ENCODE data around the gene TPCN1. TPM values are rescaled to one million over a fixed set of nuclear protein-coding genes. Genes with fewer than 3 reads are reported as not detected.
A peak's percentile ranks its signal among the peaks of the same experiment; 100 is the strongest.

The TPCN1 gene
- total RNA-seq, 1 donor from 2014 or later = 56.3 TPM

GRCh38 chr12:113293100-113293499 is 71.8 kb downstream of the TPCN1 start:
- H3K4me1 ChIP-seq = peaks cover 2 to 10% of the 10 kb centered on the region in 2 donors
- H3K27me3 ChIP-seq = no peaks in the 10 kb centered on the region
- no peak for DNase-seq (ENCODE audit: low spot score in 2 of 2)
- intact Hi-C loops (cut with DNase I) = no loop called here
- H3K4me3 ChIP-seq = no peak overlapping the region
- peak overlapping the region in 1 of 2 donors; percentile 22 for H3K27ac ChIP-seq
- no peak for TF ChIP-seq CTCF (IDR thresholded peaks at IDR 0.05)
- H3K9me3 ChIP-seq = no peaks in the 10 kb centered on the region
- H3K36me3 ChIP-seq = peaks cover 86 to 93% of the 10 kb centered on the region in 2 donors

GRCh38 chr12:113295886-113296556 is 74.8 kb downstream of the TPCN1 start:
- H3K27ac ChIP-seq = peak overlapping the region in 1 of 2 donors; percentile 73

GRCh38 chr12:113296557-113297213 is 75.4 kb downstream of the TPCN1 start:
- Histone ChIP-seq H3K27ac (peak overlapping the region; percentile 73 to 95), H3K9me3 (no peaks in the 10 kb centered on the region), H3K27me3 (no peaks in the 10 kb centered on the region), H3K36me3 (peaks cover 50 to 60% of the 10 kb centered on the region in 2 donors), H3K4me3 (no peak overlapping the region), H3K4me1 (peaks cover 14 to 30% of the 10 kb centered on the region in 2 donors)
- intact Hi-C loops (cut with DNase I) = no loop called here
- DNase-seq (ENCODE audit: low spot score in 2 of 2) = no peak
- TF ChIP-seq CTCF (IDR thresholded peaks at IDR 0.05) = no peak

More at GRCh38 chr12:113295886-113296556, 74.8 kb downstream of the TPCN1 start:
- intact Hi-C loops (cut with DNase I) = no loop called here
- Histone ChIP-seq H3K27me3 (no peaks in the 10 kb centered on the region), H3K4me1 (peaks cover 14 to 30% of the 10 kb centered on the region in 2 donors), H3K36me3 (peaks cover 57 to 64% of the 10 kb centered on the region in 2 donors), H3K9me3 (no peaks in the 10 kb centered on the region), H3K4me3 (no peak overlapping the region)
- no peak for TF ChIP-seq CTCF (IDR thresholded peaks at IDR 0.05)
- DNase-seq (ENCODE audit: low spot score in 2 of 2) = no peak

GRCh38 chr12:113297214-113297587 is 75.9 kb downstream of the TPCN1 start:
- peaks cover 51 to 61% of the 10 kb centered on the region in 2 donors for H3K36me3 ChIP-seq
- peak overlapping the region; percentile 73 to 95 for H3K27ac ChIP-seq
- peaks cover 14 to 30% of the 10 kb centered on the region in 2 donors for H3K4me1 ChIP-seq

More at GRCh38 chr12:113297214-113297587, 75.9 kb downstream of the TPCN1 start:
- Histone ChIP-seq H3K4me3 (no peak overlapping the region), H3K27me3 (no peaks in the 10 kb centered on the region), H3K9me3 (no peaks in the 10 kb centered on the region)
- DNase-seq (ENCODE audit: low spot score in 2 of 2) = no peak
- no peak for TF ChIP-seq CTCF (IDR thresholded peaks at IDR 0.05)
- intact Hi-C loops (cut with DNase I) = no loop called here

Data from ascending aorta (tissue), 2 donors.